ENCODE results near the gene C1orf21. TPM values are rescaled to one million over a fixed set of nuclear protein-coding genes. Genes with fewer than 3 reads are reported as not detected.

C1orf21 gene
- total RNA-seq, 1 experiment from 2014 or later, result 7.5 TPM

DNA sequence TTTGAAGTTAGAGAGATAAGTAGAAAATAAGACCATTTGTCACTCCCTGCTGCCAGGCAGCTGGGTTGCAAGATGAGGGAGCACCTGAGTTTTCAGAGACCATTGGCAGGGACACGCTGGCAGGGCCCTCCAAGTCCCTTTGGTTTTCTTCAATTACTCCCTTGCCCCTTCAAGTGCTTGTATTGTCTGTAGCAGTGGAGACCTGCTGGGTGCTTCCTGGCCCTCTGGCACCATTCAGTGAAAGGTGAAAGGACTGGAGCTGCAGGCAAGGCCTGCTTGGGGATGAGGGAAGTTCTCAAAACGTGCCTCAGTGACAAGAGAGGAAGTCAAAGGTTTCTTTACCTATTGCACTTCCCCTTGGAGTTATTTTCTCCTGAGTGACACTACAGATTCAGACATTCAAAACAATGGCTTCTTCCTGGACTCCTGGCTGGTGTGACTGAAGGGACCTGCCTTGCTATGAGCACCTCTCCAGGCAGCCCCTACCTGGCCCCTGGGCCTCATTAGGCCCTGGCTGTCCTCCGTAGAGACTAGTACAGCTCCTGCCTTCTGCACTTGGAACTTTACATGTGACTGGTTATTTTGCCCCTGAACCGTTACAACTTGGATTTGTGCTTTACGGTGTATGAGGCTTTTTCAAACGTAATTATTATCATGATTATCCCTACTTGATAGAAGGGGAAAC is 100.1 kb downstream of the C1orf21 start:
- H3K36me3 ChIP-seq, result no peaks in the 10 kb centered on the region
- H3K27me3 ChIP-seq, result no peaks in the 10 kb centered on the region
- no peak overlapping the region for H3K27ac ChIP-seq
- H3K9me3 ChIP-seq (replicated peaks), result no peaks in the 10 kb centered on the region
- no peak overlapping the region for H3K4me3 ChIP-seq
- no peaks in the 10 kb centered on the region for H3K4me1 ChIP-seq
- DNase-seq, result no peak

DNA sequence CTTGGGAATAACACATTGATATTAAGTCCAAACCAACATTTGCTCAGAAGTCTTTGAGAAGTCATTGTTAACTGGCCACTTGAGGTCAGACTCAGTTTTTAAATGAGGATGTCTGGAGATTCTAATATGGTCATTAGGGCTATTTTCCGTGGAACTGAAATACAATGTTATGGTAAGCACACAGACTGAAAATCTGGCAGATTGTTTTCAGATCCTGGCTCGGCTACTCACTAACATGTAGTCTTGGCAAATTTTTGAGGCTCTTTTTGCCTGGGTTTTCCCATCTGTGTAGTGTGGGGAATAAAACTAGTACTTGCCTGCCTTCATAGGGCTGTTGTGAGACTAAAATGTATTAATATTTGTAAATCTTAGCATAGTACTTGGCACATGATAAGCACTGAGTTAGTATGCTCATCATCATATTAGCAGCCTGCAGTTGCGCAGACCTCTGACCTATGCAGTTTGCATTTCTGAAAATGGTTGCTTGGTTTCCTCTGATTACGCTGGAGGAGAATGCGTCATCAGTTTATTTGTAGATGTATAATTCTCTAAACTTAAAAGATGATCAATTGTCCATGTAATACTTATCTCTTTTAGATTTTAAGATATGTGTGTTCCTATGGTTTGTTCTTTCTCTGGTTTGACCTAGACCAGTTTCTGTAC is 100.8 kb downstream of the C1orf21 start:
- Histone ChIP-seq H3K4me1 (no peaks in the 10 kb centered on the region), H3K36me3 (no peaks in the 10 kb centered on the region), H3K27me3 (no peaks in the 10 kb centered on the region), H3K27ac (no peak overlapping the region), H3K4me3 (no peak overlapping the region), H3K9me3 (replicated peaks) (no peaks in the 10 kb centered on the region)
- no peak for DNase-seq

DNA sequence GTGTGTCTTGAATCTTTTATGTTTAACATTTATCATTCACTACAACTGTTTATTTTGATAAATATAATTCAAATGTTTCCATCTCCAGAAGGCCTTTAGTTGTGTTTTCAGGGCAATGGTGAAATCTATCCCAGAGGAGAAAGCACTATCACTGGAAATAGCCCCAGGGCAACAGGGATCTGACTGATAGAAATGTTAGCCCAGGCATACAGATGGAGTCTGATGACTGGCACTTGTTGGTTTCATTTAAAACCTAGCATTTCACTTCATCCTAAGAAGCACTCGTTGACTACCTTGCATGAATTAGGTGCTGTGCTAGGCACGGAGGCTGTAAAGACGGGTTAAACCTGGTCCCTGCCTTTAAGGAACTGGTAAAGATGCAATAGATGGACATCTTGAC is 103.1 kb downstream of the C1orf21 start:
- no peak for DNase-seq
- no peaks in the 10 kb centered on the region for H3K27me3 ChIP-seq
- no peaks in the 10 kb centered on the region for H3K4me1 ChIP-seq
- H3K36me3 ChIP-seq, result no peaks in the 10 kb centered on the region
- H3K27ac ChIP-seq, result no peak overlapping the region
- no peak overlapping the region for H3K4me3 ChIP-seq
- no peaks in the 10 kb centered on the region for H3K9me3 ChIP-seq (replicated peaks)

DNA sequence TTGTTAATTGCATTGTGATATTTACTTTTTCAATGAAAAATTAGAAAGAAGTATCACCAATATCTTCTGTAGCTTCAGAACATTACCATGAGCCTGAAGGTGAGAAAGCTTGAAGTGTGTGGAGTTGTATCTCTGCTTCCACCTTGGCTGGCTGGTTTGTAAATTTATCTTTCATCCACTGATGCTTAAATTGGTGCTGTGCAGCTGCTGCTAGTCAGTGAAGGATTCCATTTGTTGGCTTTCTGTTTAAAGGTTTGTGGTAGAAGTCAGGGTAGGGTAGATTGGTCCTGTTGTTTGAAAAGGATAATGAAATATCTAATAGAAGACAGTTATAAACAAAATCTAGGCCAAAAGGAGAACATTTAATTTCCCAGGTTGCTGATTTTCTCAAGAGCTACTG is 105.7 kb downstream of the C1orf21 start:
- H3K36me3 ChIP-seq, result no peaks in the 10 kb centered on the region
- no peaks in the 10 kb centered on the region for H3K9me3 ChIP-seq (replicated peaks)
- no peak overlapping the region for H3K4me3 ChIP-seq
- peak in 1 of 2 experiments; percentile 5 for DNase-seq
- H3K27me3 ChIP-seq, result no peaks in the 10 kb centered on the region
- no peaks in the 10 kb centered on the region for H3K4me1 ChIP-seq
- H3K27ac ChIP-seq, result no peak overlapping the region

DNA sequence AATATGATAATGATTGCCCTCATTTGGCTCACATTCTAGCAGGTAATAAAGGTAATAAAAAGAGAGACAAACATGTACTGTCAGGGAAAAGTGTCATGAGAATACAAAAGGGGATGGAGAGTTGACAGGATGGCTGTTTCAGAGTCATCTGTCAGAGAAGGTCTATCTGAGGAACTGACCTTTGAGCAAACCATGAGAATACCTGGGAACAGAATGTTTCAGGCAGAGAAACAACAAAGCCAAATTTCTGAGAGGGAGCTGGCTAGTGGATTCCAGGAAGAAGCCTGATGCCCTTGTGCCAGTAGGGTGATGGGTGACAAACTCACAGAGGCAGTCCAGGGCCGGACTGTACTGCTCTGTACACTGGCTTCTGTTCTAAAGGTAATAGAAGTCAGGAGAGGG is 107.2 kb downstream of the C1orf21 start:
- H3K27me3 ChIP-seq, result no peaks in the 10 kb centered on the region
- no peaks in the 10 kb centered on the region for H3K9me3 ChIP-seq (replicated peaks)
- no peaks in the 10 kb centered on the region for H3K36me3 ChIP-seq
- no peak overlapping the region for H3K27ac ChIP-seq
- no peaks in the 10 kb centered on the region for H3K4me1 ChIP-seq
- no peak overlapping the region for H3K4me3 ChIP-seq
- DNase-seq, result no peak

DNA sequence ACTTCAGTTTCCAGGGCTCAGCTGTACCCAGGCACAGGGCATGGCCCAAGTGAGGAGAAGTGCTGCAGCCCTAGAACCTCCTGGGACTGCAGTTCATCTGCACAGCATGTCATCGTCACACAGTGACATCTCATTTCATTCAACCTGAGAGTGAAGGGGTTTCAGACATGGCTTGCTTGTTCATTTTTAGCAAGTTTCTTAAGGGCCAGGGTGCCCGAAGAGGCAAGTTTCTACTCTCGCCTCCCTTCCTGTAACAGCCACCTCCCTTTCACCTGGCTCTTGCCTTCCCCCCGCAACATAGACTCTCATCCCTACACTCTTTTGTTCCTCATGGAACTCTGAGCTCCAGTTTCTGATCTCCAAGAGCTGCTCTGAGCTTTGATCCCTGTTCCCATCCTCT is 108.1 kb downstream of the C1orf21 start:
- Histone ChIP-seq H3K36me3 (no peaks in the 10 kb centered on the region), H3K27me3 (no peaks in the 10 kb centered on the region), H3K4me1 (no peaks in the 10 kb centered on the region), H3K27ac (no peak overlapping the region), H3K9me3 (replicated peaks) (no peaks in the 10 kb centered on the region), H3K4me3 (no peak overlapping the region)
- DNase-seq, result no peak

DNA sequence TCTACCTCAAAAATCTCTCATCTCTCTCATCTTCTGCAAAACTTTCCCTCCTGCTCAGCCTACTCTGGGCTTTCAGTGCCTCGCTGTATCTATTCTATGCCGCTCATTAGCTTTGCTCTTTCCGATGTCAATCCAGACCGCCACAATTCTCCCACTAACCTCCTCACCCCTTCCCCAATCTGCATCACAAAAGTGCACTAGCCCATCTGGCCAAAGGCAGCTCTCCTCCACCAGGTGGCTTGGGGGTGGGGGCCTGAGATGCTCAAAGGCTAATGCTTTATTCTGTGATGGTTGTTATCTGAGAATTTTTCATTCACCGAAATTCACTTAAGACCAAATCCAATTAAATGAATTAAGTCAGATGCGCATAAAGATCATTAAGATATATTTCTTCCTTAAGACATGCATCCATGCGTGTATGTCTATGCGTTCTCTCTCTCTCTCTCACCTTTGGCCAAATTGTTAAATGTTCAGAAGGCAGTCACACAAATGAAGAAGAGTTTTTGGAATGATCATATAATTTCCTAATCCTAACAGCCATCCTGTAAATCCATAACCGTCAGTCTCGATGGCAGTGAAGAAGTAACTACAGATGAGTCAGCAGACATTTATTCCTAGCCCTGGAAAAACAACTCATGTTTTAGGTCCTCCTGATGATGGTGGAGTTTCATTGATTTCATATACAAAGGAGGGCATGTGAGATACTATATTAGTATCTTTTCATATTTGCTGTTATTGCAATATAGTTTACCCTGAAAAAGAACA is 111.3 kb downstream of the C1orf21 start:
- Histone ChIP-seq H3K9me3 (replicated peaks) (no peaks in the 10 kb centered on the region), H3K27me3 (no peaks in the 10 kb centered on the region), H3K36me3 (no peaks in the 10 kb centered on the region), H3K27ac (no peak overlapping the region), H3K4me1 (no peaks in the 10 kb centered on the region), H3K4me3 (no peak overlapping the region)
- DNase-seq, result no peak

DNA sequence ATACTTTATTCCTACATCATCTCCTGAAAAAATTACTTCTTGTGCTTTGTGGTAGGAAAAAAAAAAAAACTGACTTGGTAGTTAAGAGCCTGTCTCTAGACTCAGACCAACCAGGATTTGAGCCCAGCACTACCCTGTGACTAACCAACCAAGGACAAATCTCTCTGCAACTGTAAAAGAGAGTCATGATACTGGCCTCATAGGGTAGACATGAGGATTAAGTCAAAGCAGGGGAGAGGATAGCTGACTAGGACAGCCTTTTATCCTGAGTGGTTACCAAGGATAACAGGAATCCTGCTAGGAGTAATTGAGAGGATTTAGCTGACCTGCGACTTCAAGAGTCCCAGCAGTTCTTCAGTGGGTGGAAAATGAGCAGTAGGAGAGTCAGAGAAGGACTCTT is 112.8 kb downstream of the C1orf21 start:
- Histone ChIP-seq H3K4me3 (no peak overlapping the region), H3K27me3 (no peaks in the 10 kb centered on the region), H3K36me3 (no peaks in the 10 kb centered on the region), H3K9me3 (replicated peaks) (no peaks in the 10 kb centered on the region), H3K27ac (no peak overlapping the region), H3K4me1 (no peaks in the 10 kb centered on the region; the same call in 1 of the 2 replicates)
- DNase-seq, result no peak

DNA sequence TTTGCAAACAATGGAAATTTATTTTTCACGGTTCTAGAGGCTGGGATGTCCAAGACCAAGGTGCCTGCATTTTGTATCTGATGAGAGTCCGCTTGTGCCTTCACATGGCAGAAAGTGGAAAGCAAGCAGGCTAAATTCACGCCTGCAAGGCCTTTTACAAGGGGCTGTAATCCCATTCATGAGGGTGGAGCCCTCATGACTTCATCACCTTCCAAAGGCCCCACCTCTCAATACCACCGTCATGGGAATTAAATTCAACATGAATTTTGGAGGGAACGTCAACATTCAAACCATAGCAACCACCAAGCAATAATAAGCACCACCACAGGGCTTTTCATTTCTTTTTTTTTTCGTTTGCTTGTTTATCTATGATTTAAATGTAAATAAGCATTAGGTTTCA is 115.3 kb downstream of the C1orf21 start:
- H3K4me1 ChIP-seq, result no peaks in the 10 kb centered on the region; the same call in 1 of the 2 replicates
- no peak overlapping the region for H3K27ac ChIP-seq
- H3K9me3 ChIP-seq (replicated peaks), result no peaks in the 10 kb centered on the region
- H3K36me3 ChIP-seq, result no peaks in the 10 kb centered on the region
- no peak overlapping the region for H3K4me3 ChIP-seq
- H3K27me3 ChIP-seq, result no peaks in the 10 kb centered on the region
- no peak for DNase-seq

DNA sequence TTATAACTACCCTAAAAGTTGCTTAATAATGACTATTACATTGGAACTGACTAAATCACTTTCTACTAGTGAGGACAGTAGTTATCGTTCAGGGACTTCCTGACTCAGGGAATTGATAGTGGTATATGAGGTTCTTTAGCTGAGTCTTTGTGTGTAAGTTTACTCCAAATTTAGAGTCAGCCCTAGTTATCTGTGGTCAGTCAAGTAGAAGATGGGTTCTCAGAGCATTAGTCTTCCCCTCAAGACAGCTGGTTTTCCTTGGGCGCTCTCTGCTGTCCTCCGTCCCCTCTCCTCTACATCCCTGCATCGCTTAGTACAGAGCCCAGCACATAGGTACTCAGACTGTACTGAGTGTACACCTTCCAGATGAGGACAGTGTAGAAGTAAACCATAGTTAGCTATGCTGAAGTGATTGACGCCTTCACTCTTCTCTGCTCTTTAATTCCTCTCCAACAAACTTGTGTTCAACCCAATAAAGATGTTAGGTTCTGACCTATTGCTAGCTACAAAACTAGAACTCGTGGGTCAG is 116.5 kb downstream of the C1orf21 start:
- Histone ChIP-seq H3K9me3 (replicated peaks) (no peaks in the 10 kb centered on the region), H3K36me3 (no peaks in the 10 kb centered on the region), H3K4me3 (no peak overlapping the region), H3K27me3 (no peaks in the 10 kb centered on the region), H3K4me1 (no peaks in the 10 kb centered on the region; the same call in 1 of the 2 replicates), H3K27ac (no peak overlapping the region)
- DNase-seq, result no peak

DNA sequence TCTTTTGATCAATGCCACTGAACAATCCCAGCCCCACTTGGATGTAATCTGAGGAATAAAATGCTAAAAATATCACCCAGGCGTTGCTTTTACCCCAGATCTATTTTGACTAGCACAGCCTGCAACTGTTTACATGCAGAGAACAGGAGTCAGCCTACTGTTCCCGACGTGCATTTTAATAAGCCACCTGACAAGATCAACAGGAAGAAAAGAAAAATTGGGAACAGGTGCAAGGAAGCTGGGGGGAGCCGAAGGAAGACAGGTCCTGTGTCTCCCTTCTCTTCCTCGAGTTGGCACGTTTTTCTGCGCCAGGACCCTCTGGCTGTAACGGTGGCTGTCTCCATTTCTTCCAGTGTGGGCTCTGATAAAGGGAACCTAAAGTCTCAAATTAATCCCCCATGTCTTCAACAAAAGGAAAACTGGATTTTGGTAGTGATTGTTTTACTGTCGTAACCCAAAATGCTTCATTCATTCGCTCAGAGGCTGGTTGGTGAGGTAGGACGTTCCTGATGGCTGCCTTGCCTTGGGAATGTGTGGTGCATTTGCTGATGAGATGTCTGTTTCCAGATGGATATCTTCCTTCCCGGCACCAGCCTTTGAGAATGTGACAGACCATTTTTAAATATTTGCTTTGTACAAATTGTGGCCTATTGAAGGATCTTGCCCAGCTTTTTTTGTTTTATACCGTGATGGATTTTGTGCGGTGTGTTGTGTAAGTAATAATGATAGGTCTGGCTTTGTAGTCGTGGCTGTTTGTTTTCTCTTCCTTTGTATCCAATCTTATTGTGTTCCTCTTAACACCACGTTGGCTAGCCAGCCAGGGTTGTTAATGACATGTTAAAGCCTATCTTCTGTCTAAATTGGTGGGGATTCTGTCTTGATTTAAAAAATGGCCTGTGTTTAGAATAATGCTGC is 117.5 kb downstream of the C1orf21 start:
- peak; percentile 25 to 52 for DNase-seq

DNA sequence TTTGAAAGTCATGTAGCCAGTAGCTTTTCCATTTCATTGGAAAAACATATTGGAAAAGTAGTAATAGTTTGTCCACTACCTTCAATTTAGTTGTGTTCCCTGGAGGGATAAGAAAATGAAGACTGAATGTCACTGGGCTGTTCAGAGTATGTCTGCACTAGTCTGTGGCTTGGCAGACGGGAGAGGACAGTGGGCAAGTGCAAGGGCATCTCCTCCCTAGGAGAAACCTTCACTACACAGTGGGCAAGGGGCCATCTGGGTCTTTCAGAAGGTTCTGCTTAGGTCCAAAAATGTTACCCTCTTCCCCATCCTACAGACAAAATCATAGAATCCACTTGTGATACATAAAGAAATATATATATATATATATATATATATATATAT is 118.1 kb downstream of the C1orf21 start:
- DNase-seq, result no peak
- no peak overlapping the region for H3K27ac ChIP-seq
- H3K36me3 ChIP-seq, result no peaks in the 10 kb centered on the region
- H3K4me1 ChIP-seq, result no peaks in the 10 kb centered on the region; the same call in 1 of the 2 replicates
- H3K4me3 ChIP-seq, result no peak overlapping the region
- H3K27me3 ChIP-seq, result no peaks in the 10 kb centered on the region
- H3K9me3 ChIP-seq (replicated peaks), result no peaks in the 10 kb centered on the region

More for the DNA sequence above, 117.5 kb downstream of the C1orf21 start:
- H3K27ac ChIP-seq, result no peak overlapping the region
- H3K9me3 ChIP-seq (replicated peaks), result no peaks in the 10 kb centered on the region
- H3K27me3 ChIP-seq, result no peaks in the 10 kb centered on the region
- no peaks in the 10 kb centered on the region for H3K36me3 ChIP-seq
- no peaks in the 10 kb centered on the region; the same call in 1 of the 2 replicates for H3K4me1 ChIP-seq
- H3K4me3 ChIP-seq, result peak overlapping the region; percentile 19; the same call in 1 of the 2 replicates

DNA sequence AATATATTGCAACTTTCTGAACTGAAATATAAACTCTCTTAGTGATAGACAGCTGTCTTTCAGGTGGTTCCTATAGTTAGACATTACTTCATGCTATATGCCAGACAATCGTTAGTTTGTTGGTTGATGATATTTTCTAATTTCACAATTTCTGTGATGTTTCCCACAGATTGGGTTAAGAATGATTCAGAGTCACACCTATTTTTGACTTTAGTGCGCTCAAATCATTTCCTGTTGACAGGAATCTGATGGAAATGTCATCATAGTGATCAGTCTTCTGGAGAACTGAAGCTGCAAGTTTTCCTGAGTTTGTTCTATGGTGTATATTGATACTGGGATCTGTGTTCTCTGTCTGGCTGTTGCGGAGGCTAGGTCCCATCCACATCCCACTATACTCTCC is 119.7 kb downstream of the C1orf21 start:
- Histone ChIP-seq H3K36me3 (no peaks in the 10 kb centered on the region), H3K4me3 (no peak overlapping the region), H3K27me3 (no peaks in the 10 kb centered on the region), H3K27ac (no peak overlapping the region), H3K9me3 (replicated peaks) (no peaks in the 10 kb centered on the region), H3K4me1 (no peaks in the 10 kb centered on the region; the same call in 1 of the 2 replicates)
- DNase-seq, result no peak

DNA sequence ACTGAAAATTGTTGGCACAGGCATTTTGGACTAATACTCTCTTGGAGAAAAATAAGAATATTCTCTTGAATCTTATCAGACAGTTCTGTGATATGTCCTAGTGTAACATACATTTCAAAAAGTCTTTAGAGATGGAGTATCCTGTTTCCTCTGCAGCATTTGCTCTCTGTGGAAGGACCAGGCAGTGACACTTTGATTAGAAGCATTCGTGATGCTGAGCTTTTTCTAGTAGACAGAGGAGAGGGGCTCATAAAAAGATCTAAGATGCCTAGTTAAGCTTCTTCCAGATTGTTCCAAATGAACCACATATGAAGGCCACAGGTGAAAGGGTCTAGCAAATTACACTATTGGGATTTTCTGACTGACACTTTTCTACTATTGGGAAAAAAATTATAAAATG is 120.3 kb downstream of the C1orf21 start:
- no peak for DNase-seq
- Histone ChIP-seq H3K36me3 (no peaks in the 10 kb centered on the region), H3K4me1 (no peaks in the 10 kb centered on the region; the same call in 1 of the 2 replicates), H3K9me3 (replicated peaks) (no peaks in the 10 kb centered on the region), H3K27me3 (no peaks in the 10 kb centered on the region), H3K27ac (no peak overlapping the region), H3K4me3 (no peak overlapping the region)

Data from SJCRH30 (cell line).